ENCODE results near the gene RTN4R. TPM values are rescaled to one million over a fixed set of nuclear protein-coding genes. Genes with fewer than 3 reads are reported as not detected.
A peak's percentile ranks its signal among the peaks of the same experiment; 100 is the strongest.

Gene RTN4R
- total and polyA plus RNA-seq, 9 of the 15 experiments (the other 6 are each of a cell fraction or from before 2014, with no cell fraction given): 0.04 to 2.8 (median 1.4) TPM; not detected in 3

- TF ChIP-seq GABPB1 (CRISPR knock-in tag; IDR thresholded peaks at IDR 0.05) (peak; percentile 81), RAD21 (CRISPR knock-in tag; conservative IDR thresholded peaks at IDR 0.05 in 1 of 2, IDR thresholded peaks at IDR 0.05 in 1 of 2) (no peak), ZNF184 (CRISPR knock-in tag; IDR thresholded peaks at IDR 0.05) (no peak), NFATC3 (IDR thresholded peaks at IDR 0.05) (no peak), ZNF707 (CRISPR knock-in tag; conservative IDR thresholded peaks at IDR 0.05) (no peak), MBD1 (CRISPR knock-in tag; IDR thresholded peaks at IDR 0.05) (no peak), HOXB6 (CRISPR knock-in tag; IDR thresholded peaks at IDR 0.05; ENCODE audit: borderline replicate concordance) (no peak), PHF8 (IDR thresholded peaks at IDR 0.05; ENCODE audit: borderline replicate concordance, low read length) (peak; percentile 55; the same call in 1 of the 2 replicates), PML (IDR thresholded peaks at IDR 0.05; ENCODE audit: low read length) (0 out of 2 replicates have a peak, but pooled peaks have one; percentile 29), ZNF23 (CRISPR knock-in tag; IDR thresholded peaks at IDR 0.05) (no peak), MTF1 (CRISPR knock-in tag; IDR thresholded peaks at IDR 0.05; ENCODE audit: borderline replicate concordance) (no peak), TBP (optimal IDR thresholded peaks at IDR 0.05; ENCODE audit: low read depth, low read length) (peak; percentile 12), ZNF584 (CRISPR knock-in tag; IDR thresholded peaks at IDR 0.05; ENCODE audit: low read depth) (no peak), SIRT6 (IDR thresholded peaks at IDR 0.05; ENCODE audit: low read depth, low read length) (no peak), MED1 (CRISPR knock-in tag; IDR thresholded peaks at IDR 0.05; ENCODE audit: borderline replicate concordance) (no peak), XRCC3 (IDR thresholded peaks at IDR 0.05) (no peak), RBM14 (IDR thresholded peaks at IDR 0.05; ENCODE audit: borderline replicate concordance, insufficient read depth, low read depth, low read length) (peak; percentile 95; the same call in 1 of the 2 replicates), CREB3 (tag; conservative IDR thresholded peaks at IDR 0.05; ENCODE audit: low read depth) (no peak), ZFX (CRISPR knock-in tag; IDR thresholded peaks at IDR 0.05) (peak; percentile 46), IRF2 (CRISPR knock-in tag; IDR thresholded peaks at IDR 0.05) (no peak), SIN3A (IDR thresholded peaks at IDR 0.05; ENCODE audit: borderline replicate concordance in 2 of 2, control insufficient read depth in 1 of 2, low read depth in 2 of 2, low read length in 2 of 2) (peak; percentile 68 to 94), KLF1 (tag; IDR thresholded peaks at IDR 0.05) (0 out of 2 replicates have a peak, but pooled peaks have one; percentile 88), MYC (IDR thresholded peaks at IDR 0.05; ENCODE audit: low read depth, low read length) (no peak; the same call in 1 of the 2 replicates), MYC (CRISPR knock-in tag; IDR thresholded peaks at IDR 0.05; ENCODE audit: borderline replicate concordance, low read depth) (no peak), L3MBTL2 (IDR thresholded peaks at IDR 0.05) (peak; percentile 83)
Observed at GRCh38 chr22:20298803-20299745, 31.0 kb upstream of the RTN4R start (continued).

Data from K562 (cell line).